ENCODE data around the gene DRC1.

DRC1 gene

DNA sequence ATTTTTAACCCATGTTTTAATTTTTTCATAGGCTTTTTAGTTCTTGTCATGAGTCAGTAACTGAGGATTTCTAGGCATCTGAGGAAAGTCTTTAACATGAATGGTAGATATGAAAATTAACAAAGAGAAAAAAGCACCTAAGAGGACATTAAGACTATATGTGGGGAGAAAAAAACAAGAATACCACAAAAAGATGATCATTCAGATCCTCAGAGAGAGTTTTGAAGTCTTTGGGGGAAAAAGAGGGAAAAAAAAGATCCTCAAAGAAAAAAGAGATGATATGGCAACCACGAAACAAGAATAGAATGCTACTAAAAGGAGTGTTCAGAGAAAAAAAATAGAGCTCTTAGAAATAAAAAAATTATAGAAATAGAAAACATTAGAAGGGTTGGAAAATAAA, 8.1 kb downstream of the DRC1 start:
- TF ChIP-seq POLR2AphosphoS5 (IDR thresholded peaks at IDR 0.05; ENCODE audit: low read depth, low read length) (no peak), SIN3A (IDR thresholded peaks at IDR 0.05; ENCODE audit: borderline replicate concordance, insufficient read depth, low read length) (no peak), FOXP2 (optimal IDR thresholded peaks at IDR 0.05; ENCODE audit: borderline replicate concordance, extremely low read depth, extremely low read length, insufficient read depth) (no peak), TAF1 (IDR thresholded peaks at IDR 0.05; ENCODE audit: borderline replicate concordance, insufficient read depth, low read length) (no peak)
- TF ChIP-seq, protein P1, sequence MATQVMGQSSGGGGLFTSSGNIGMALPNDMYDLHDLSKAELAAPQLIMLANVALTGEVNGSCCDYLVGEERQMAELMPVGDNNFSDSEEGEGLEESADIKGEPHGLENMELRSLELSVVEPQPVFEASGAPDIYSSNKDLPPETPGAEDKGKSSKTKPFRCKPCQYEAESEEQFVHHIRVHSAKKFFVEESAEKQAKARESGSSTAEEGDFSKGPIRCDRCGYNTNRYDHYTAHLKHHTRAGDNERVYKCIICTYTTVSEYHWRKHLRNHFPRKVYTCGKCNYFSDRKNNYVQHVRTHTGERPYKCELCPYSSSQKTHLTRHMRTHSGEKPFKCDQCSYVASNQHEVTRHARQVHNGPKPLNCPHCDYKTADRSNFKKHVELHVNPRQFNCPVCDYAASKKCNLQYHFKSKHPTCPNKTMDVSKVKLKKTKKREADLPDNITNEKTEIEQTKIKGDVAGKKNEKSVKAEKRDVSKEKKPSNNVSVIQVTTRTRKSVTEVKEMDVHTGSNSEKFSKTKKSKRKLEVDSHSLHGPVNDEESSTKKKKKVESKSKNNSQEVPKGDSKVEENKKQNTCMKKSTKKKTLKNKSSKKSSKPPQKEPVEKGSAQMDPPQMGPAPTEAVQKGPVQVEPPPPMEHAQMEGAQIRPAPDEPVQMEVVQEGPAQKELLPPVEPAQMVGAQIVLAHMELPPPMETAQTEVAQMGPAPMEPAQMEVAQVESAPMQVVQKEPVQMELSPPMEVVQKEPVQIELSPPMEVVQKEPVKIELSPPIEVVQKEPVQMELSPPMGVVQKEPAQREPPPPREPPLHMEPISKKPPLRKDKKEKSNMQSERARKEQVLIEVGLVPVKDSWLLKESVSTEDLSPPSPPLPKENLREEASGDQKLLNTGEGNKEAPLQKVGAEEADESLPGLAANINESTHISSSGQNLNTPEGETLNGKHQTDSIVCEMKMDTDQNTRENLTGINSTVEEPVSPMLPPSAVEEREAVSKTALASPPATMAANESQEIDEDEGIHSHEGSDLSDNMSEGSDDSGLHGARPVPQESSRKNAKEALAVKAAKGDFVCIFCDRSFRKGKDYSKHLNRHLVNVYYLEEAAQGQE (IDR thresholded peaks at IDR 0.05; ENCODE audit: insufficient read depth in 1 of 2, low read depth in 2 of 2, low read length in 2 of 2), result no peak

DNA sequence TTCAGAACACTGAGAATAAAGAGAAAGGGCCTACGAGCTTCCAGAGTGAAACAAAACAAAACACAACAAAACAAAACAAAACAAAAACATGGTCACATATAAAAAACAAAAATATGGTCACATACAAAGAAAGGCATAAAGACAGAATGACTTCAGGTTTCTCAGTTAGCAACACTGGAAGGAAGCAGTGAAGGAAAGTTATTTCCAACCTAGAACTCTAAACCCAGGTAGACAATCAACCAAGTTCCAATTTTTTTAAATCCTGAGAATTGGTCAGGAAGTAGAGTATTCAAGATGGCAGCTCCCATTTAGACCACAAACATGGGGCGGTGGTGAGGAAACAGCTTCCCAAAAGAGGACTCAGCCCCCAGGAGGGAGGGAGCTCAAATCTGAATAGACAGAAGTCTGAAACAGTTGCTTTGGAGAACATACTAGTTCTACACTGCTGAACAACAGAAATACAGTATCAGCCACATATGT, 9.1 kb downstream of the DRC1 start:
- TF ChIP-seq TAF1 (IDR thresholded peaks at IDR 0.05; ENCODE audit: borderline replicate concordance, insufficient read depth, low read length), result no peak
- no peak for TF ChIP-seq POLR2AphosphoS5 (IDR thresholded peaks at IDR 0.05; ENCODE audit: low read depth, low read length)
- TF ChIP-seq, protein P1 (IDR thresholded peaks at IDR 0.05; ENCODE audit: insufficient read depth in 1 of 2, low read depth in 2 of 2, low read length in 2 of 2), result no peak
- no peak for TF ChIP-seq FOXP2 (optimal IDR thresholded peaks at IDR 0.05; ENCODE audit: borderline replicate concordance, extremely low read depth, extremely low read length, insufficient read depth)
- TF ChIP-seq SIN3A (IDR thresholded peaks at IDR 0.05; ENCODE audit: borderline replicate concordance, insufficient read depth, low read length), result no peak

DNA sequence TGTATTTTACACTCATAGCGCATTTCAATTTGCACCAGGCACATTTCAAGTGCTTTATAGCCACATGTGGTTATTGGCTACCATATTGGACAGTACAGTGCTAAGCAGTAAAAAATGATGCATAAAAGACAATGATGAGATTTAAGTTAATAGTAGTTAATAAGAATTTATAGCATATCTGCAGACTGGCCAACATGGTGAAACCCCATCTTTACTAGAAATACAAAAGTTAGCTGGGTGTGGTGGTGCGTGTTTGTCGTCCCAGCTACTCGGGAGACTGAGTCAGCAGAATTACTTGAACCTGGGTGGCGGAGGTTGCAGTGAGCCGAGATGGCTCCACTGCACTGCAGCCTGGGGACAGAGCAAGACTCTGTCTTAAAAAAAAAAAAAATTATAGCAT, 9.7 kb downstream of the DRC1 start:
- no peak for TF ChIP-seq SIN3A (IDR thresholded peaks at IDR 0.05; ENCODE audit: borderline replicate concordance, insufficient read depth, low read length)
- TF ChIP-seq POLR2AphosphoS5 (IDR thresholded peaks at IDR 0.05; ENCODE audit: low read depth, low read length), result no peak
- no peak for TF ChIP-seq FOXP2 (optimal IDR thresholded peaks at IDR 0.05; ENCODE audit: borderline replicate concordance, extremely low read depth, extremely low read length, insufficient read depth)
- no peak for TF ChIP-seq TAF1 (IDR thresholded peaks at IDR 0.05; ENCODE audit: borderline replicate concordance, insufficient read depth, low read length)
- TF ChIP-seq, protein P1 (IDR thresholded peaks at IDR 0.05; ENCODE audit: insufficient read depth in 1 of 2, low read depth in 2 of 2, low read length in 2 of 2), result no peak

DNA sequence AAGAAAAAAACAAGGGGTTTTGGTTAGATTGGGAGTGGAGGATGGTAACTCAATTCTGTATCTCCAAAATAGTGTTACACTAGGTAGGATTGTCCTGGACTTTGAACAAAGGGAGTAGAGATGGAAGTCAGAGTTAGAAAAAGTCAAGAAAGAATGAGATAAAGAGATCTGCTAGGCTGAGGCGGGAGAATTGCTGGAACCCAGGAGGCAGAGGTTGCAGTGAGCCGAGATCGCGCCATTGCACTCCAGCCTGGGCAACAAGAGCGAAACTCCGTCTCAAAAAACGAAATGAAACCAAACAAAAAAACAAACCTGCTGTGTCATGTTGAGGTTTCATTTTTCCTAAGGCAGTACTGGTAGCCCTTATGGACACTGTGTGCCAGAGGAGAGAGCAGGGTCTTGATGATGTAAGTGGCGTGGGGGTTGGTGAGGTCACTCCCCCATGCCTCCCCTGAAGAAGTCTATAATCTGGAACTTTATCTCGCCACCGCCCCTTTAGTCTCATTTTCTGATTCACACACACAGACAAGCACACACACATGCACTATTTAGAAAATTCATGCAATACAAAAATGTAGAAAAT, 10.5 kb downstream of the DRC1 start:
- TF ChIP-seq SIN3A (IDR thresholded peaks at IDR 0.05; ENCODE audit: borderline replicate concordance, insufficient read depth, low read length), result no peak
- TF ChIP-seq FOXP2 (optimal IDR thresholded peaks at IDR 0.05; ENCODE audit: borderline replicate concordance, extremely low read depth, extremely low read length, insufficient read depth), result no peak
- TF ChIP-seq, protein P1 (IDR thresholded peaks at IDR 0.05; ENCODE audit: insufficient read depth in 1 of 2, low read depth in 2 of 2, low read length in 2 of 2), result no peak
- no peak for TF ChIP-seq TAF1 (IDR thresholded peaks at IDR 0.05; ENCODE audit: borderline replicate concordance, insufficient read depth, low read length)
- TF ChIP-seq POLR2AphosphoS5 (IDR thresholded peaks at IDR 0.05; ENCODE audit: low read depth, low read length), result no peak
